Thyroid gland (tissue), 4 donors: ENCODE results near the gene TPSG1.

Source experiments
- POLR2A ChIP-seq, 2 donors: fragments of 450-650 bp; IDR thresholded peaks; one replicate each; pipeline ENCODE4 v1.6.1; 2017; ENCODE audit warnings: antibody characterized with exemption in 2 of 2, mild to moderate bottlenecking in 2 of 2, moderate library complexity in 1 of 2
- TF ChIP-seq, protein P1 (sequence below), 6 experiments: fragments of 200-600 bp in 3 of 6; fragments of 450-650 bp in 3 of 6; sonication (generic) in 3 of 6; IDR thresholded peaks; one replicate each; pipeline ENCODE4 v1.5.1; 2016 to 2019; ENCODE audit warnings: antibody characterized with exemption in 6 of 6, mild to moderate bottlenecking in 2 of 6, inconsistent platforms in 1 of 6, moderate library complexity in 1 of 6

DNA sequence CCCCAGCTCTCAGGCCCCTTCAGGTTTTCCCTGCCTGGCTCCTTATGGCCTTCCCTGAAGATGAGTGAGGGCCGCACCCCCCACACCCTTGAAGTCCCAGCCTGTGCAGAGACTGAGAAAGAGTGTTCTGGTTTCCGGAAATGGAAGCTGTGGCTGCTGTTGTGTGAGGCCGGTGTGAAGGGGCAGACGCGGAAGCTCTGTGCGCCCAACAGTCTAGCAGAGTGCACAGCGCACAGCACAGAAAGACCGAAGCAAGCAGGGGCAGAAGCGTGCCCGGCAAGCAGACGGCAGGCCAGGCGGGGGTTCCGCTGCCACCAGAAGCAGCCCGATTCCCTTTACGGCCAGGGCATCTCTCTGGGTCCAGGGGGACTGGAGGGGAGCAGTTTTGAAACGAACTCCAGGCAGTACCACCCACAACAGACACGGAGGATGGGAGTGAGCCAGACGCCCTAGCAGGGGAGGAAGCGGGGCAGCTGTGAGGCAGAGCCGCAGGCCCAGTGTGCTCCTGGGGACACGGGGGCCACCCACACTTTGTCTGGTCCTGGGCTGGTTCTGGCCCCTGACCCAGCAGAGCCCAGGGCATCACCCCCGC, 16.7 kb downstream of the TPSG1 start:
- TF ChIP-seq, protein P1, sequence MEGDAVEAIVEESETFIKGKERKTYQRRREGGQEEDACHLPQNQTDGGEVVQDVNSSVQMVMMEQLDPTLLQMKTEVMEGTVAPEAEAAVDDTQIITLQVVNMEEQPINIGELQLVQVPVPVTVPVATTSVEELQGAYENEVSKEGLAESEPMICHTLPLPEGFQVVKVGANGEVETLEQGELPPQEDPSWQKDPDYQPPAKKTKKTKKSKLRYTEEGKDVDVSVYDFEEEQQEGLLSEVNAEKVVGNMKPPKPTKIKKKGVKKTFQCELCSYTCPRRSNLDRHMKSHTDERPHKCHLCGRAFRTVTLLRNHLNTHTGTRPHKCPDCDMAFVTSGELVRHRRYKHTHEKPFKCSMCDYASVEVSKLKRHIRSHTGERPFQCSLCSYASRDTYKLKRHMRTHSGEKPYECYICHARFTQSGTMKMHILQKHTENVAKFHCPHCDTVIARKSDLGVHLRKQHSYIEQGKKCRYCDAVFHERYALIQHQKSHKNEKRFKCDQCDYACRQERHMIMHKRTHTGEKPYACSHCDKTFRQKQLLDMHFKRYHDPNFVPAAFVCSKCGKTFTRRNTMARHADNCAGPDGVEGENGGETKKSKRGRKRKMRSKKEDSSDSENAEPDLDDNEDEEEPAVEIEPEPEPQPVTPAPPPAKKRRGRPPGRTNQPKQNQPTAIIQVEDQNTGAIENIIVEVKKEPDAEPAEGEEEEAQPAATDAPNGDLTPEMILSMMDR (IDR thresholded peaks at IDR 0.05) = no peak
- no peak for TF ChIP-seq POLR2A (IDR thresholded peaks at IDR 0.05)
